PC-9 (cell line): Measurements from ENCODE around the gene PALM. TPM values are rescaled to one million over a fixed set of nuclear protein-coding genes. Genes with fewer than 3 reads are reported as not detected.

Experiments used
- BruUV-seq: library from RNA; stranded (reverse); fragments of 400-500 nt; replicated peaks from 2 replicates; lab custom pipeline; 2021; lab: Mats Ljungman, UMichigan
- CTCF ChIA-PET: fragments of 300-600 bp; sonication (Branson Sonifier 250); formaldehyde crosslinking; loops from one replicate; lab custom pipeline; 2022; ENCODE audit warnings: antibody characterized with exemption; lab: Charles Lee
- POLR2A ChIA-PET: fragments of 300-600 bp; sonication (Branson Sonifier 250); formaldehyde crosslinking; loops from one replicate; lab custom pipeline; 2022; ENCODE audit warnings: antibody characterized with exemption; ENCODE audit not compliant: unreplicated experiment; lab: Charles Lee
- DNase-seq, 2 experiments: peaks; one replicate each; pipeline versions ENCODE4 v3.0.0 to v3.0.0-alpha.2; 2015 to 2022; ENCODE audit warnings: mixed read lengths in 1 of 2
- H2AFZ ChIP-seq: fragments of 200-600 bp; sonication (generic); 2 replicates; pipeline ENCODE4 v1.8.1; 2017; ENCODE audit warnings: antibody characterized with exemption
- H3F3A ChIP-seq: fragments of 200-600 bp; sonication (generic); 2 replicates; pipeline ENCODE4 v1.8.1; 2017; ENCODE audit warnings: antibody characterized with exemption, mild to moderate bottlenecking, low read depth; ENCODE audit not compliant: insufficient read depth
- H3K27ac ChIP-seq: fragments of 200-600 bp; sonication (generic); 2 replicates; pipeline ENCODE4 v1.6.1; 2016; ENCODE audit warnings: mixed run types
- H3K27me3 ChIP-seq: fragments of 200-600 bp; sonication (generic); 2 replicates; pipeline ENCODE4 v1.6.1; 2016; ENCODE audit warnings: low read depth, mixed run types; ENCODE audit not compliant: insufficient read depth
- H3K36me3 ChIP-seq: fragments of 200-600 bp; sonication (generic); 2 replicates; pipeline ENCODE4 v1.6.1; 2016; ENCODE audit warnings: low read depth, mixed run types
- H3K4me1 ChIP-seq: fragments of 200-600 bp; sonication (generic); replicated peaks from 2 replicates; pipeline ENCODE4 v1.6.1; 2016; ENCODE audit warnings: mixed run types; ENCODE audit not compliant: insufficient read depth
- H3K4me2 ChIP-seq: fragments of 200-600 bp; sonication (generic); 2 replicates; pipeline ENCODE4 v1.6.1; 2017; ENCODE audit warnings: mixed run types
- H3K4me3 ChIP-seq: fragments of 200-600 bp; sonication (generic); 2 replicates; pipeline ENCODE4 v1.6.1; 2016; ENCODE audit warnings: mixed run types
- H3K79me2 ChIP-seq: fragments of 200-600 bp; sonication (generic); 2 replicates; pipeline ENCODE4 v1.6.1; 2017; ENCODE audit warnings: low read depth, mixed run types
- H3K9me2 ChIP-seq: fragments of 200-600 bp; sonication (generic); 2 replicates; pipeline ENCODE4 v1.8.1; 2017; ENCODE audit warnings: mild to moderate bottlenecking; ENCODE audit not compliant: insufficient read depth
- H3K9me3 ChIP-seq: fragments of 200-600 bp; sonication (generic); 2 replicates; pipeline ENCODE4 v1.8.1; 2016; ENCODE audit warnings: low read depth; ENCODE audit not compliant: insufficient read depth
- H4K20me1 ChIP-seq: fragments of 200-600 bp; sonication (generic); 2 replicates; pipeline ENCODE4 v1.8.1; 2017; ENCODE audit not compliant: insufficient read depth
- EZH2 ChIP-seq: fragments of 200-600 bp; sonication (generic); IDR thresholded peaks from 2 replicates; pipeline ENCODE4 v1.8.0; 2017; ENCODE audit warnings: antibody characterized with exemption, low read depth
- intact Hi-C: fragments of 100-400 bp; cut with micrococcal nuclease; formaldehyde crosslinking; loops from one replicate; pipeline ENCODE4 v1.10.0; 2022; ENCODE audit not compliant: unreplicated experiment
- total RNA-seq: library from RNA; stranded (reverse); gene quantifications from 2 replicates; pipeline ENCODE4 v1.2.3, GENCODE V29; 2021
- TF ChIP-seq, protein P1 (sequence below): fragments of 200-600 bp; sonication (generic); conservative IDR thresholded peaks from 2 replicates; pipeline ENCODE4 v1.6.1; 2017; ENCODE audit warnings: mixed run types, antibody characterized with exemption, mild to moderate bottlenecking, moderate library complexity

Gene PALM
- total RNA-seq, 1 experiment from 2014 or later = 1.8 TPM

DNA sequence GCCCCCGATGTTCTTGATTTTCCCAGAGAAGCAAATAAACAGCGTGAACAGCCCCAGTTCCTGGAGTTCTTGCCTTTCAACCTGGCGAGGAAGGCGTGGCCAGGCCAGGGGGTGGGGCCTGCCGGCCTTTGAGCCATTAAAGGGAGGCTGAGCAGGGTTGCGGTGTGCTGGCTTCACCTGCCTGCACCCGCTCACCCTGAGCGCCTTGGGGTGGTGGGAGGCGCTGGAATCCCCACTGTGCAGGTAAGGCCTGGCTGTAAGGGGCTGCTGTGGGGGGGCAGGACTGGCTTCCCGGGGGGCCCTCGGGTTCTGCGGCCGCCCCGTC lies 39.5 kb downstream of the PALM start:
- Histone ChIP-seq H3K9me3 (no peaks in the 10 kb centered on the region), H3K4me3 (no peak overlapping the region), H4K20me1 (peaks cover 5% of the 10 kb centered on the region), H2AFZ (no peak overlapping the region), H3K4me1 (peaks cover 9% of the 10 kb centered on the region), H3K27ac (no peak overlapping the region), H3F3A (peaks cover 30% of the 10 kb centered on the region), H3K36me3 (no peaks in the 10 kb centered on the region), H3K27me3 (no peaks in the 10 kb centered on the region), H3K79me2 (peaks cover 9% of the 10 kb centered on the region; the same call in 1 of the 2 replicates), H3K9me2 (no peaks in the 10 kb centered on the region), H3K4me2 (no peak overlapping the region)
- intact Hi-C loops = no loop called here
- TF ChIP-seq, protein P1, sequence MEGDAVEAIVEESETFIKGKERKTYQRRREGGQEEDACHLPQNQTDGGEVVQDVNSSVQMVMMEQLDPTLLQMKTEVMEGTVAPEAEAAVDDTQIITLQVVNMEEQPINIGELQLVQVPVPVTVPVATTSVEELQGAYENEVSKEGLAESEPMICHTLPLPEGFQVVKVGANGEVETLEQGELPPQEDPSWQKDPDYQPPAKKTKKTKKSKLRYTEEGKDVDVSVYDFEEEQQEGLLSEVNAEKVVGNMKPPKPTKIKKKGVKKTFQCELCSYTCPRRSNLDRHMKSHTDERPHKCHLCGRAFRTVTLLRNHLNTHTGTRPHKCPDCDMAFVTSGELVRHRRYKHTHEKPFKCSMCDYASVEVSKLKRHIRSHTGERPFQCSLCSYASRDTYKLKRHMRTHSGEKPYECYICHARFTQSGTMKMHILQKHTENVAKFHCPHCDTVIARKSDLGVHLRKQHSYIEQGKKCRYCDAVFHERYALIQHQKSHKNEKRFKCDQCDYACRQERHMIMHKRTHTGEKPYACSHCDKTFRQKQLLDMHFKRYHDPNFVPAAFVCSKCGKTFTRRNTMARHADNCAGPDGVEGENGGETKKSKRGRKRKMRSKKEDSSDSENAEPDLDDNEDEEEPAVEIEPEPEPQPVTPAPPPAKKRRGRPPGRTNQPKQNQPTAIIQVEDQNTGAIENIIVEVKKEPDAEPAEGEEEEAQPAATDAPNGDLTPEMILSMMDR = no peak
- TF ChIP-seq EZH2 = no peak
- POLR2A ChIA-PET = no interaction called here
- CTCF ChIA-PET = no interaction called here
- no peak for DNase-seq
- no TSS peak for BruUV-seq

DNA sequence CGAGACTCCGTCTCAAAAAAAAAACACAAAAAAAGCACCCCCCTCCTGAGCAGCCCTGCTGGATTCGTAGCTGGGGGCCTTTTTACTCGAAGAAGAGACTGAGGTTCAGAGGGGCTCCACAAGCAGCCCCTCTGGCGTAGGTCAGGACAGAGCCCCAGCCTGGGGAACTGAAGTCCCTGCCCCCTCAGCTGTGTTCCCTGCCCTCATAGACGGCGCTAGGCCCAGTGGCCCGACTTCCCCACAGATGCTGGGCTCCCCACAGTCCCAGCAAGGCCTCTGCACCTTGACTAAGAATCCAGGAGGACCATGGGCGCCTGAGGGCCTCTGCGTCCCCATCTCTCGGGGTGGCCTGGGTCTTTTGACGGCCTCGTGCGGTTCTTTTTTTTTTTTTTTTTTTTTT lies 41.1 kb downstream of the PALM start:
- no peak overlapping the region for H3K4me2 ChIP-seq
- peaks cover 28% of the 10 kb centered on the region for H3F3A ChIP-seq
- no TSS peak for BruUV-seq
- H3K27ac ChIP-seq = no peak overlapping the region
- DNase-seq = no peak
- no peaks in the 10 kb centered on the region for H3K27me3 ChIP-seq
- peaks cover 22% of the 10 kb centered on the region for H3K4me1 ChIP-seq
- H4K20me1 ChIP-seq = peaks cover 14% of the 10 kb centered on the region
- no peak overlapping the region for H2AFZ ChIP-seq
- intact Hi-C loops = loop anchor here (5.0 kb wide), 1 partner anchor 88 kb away; the partner anchor contains the start of gene RNF126
- H3K9me2 ChIP-seq = no peaks in the 10 kb centered on the region
- H3K4me3 ChIP-seq = no peak overlapping the region
- TF ChIP-seq EZH2 = no peak
- TF ChIP-seq, protein P1 = no peak
- ChIA-PET CTCF (no interaction called here), POLR2A (no interaction called here)
- H3K79me2 ChIP-seq = peaks cover 24% of the 10 kb centered on the region
- H3K9me3 ChIP-seq = no peaks in the 10 kb centered on the region
- H3K36me3 ChIP-seq = no peaks in the 10 kb centered on the region

GRCh38 chr19:750640-751423 lies 42.1 kb downstream of the PALM start, which contains the start of gene MISP:
TSS of gene MISP (plus strand) at chr19:751112. CDS start at chr19:756947, 5,835 bp downstream.
- Histone ChIP-seq H3K27me3 (no peaks in the 10 kb centered on the region), H3K27ac (peak within 1 kb of the TSS; percentile 89), H3K36me3 (no peaks in the 10 kb centered on the region), H3K4me2 (peak within 1 kb of the TSS; percentile 87), H3K9me2 (no peaks in the 10 kb centered on the region), H2AFZ (no peak within 1 kb of the TSS), H4K20me1 (peaks cover 22% of the 10 kb centered on the region), H3K9me3 (no peaks in the 10 kb centered on the region), H3K4me1 (peaks cover 22% of the 10 kb centered on the region), H3K4me3 (peak within 1 kb of the TSS; percentile 99), H3K79me2 (peaks cover 34% of the 10 kb centered on the region), H3F3A (peaks cover 32% of the 10 kb centered on the region)
- no peak for TF ChIP-seq EZH2
- TF ChIP-seq, protein P1 = no peak
- no TSS peak for BruUV-seq
- ChIA-PET CTCF (interaction anchor here (0.6 kb wide), 1 partner anchor 10 kb away, joined by 8 read pairs; no protein-coding TSS in a partner anchor), POLR2A (interaction anchor here (0.5 to 0.6 kb wide), 2 partner anchors 12 to 20 kb away, joined by 3 to 14 read pairs; no protein-coding TSS in a partner anchor)
- peak; percentile 82 to 97 for DNase-seq
- intact Hi-C loops = loop anchor here (5.0 kb wide), 1 partner anchor 89 kb away; the partner anchor contains the start of gene RNF126
